WTC11 (cell line): Measurements from ENCODE around the gene PPP2R5A.

Source experiments
- ATF1 ChIP-seq: sonication (generic); formaldehyde crosslinking; IDR thresholded peaks from 2 replicates; pipeline ENCODE4 v1.8.1; 2023; ENCODE audit warnings: mild to moderate bottlenecking, moderate library complexity, missing genetic modification reagents
- CTCF ChIP-seq: fragments of 200-600 bp; IDR thresholded peaks from 2 replicates; pipeline ENCODE4 v1.8.0; 2022; ENCODE audit warnings: antibody characterized with exemption
- FOXP4 ChIP-seq: sonication (generic); formaldehyde crosslinking; IDR thresholded peaks from 2 replicates; pipeline ENCODE4 v1.8.0; 2022; ENCODE audit warnings: mild to moderate bottlenecking, missing genetic modification reagents
- GRHL2 ChIP-seq: fragments of 250-450 bp; sonication (Bioruptor Pico); IDR thresholded peaks from 2 replicates; pipeline ENCODE4 v1.8.0; 2022; ENCODE audit warnings: mild to moderate bottlenecking, moderate library complexity; ENCODE audit not compliant: insufficient replicate concordance, severe bottlenecking
- MAX ChIP-seq: sonication (generic); formaldehyde crosslinking; IDR thresholded peaks from 2 replicates; pipeline ENCODE4 v1.8.0; 2022; ENCODE audit warnings: mild to moderate bottlenecking, missing genetic modification reagents
- MXD4 ChIP-seq: fragments of 250-450 bp; sonication (Bioruptor Pico); IDR thresholded peaks from 2 replicates; pipeline ENCODE4 v1.8.0; 2021; ENCODE audit warnings: mild to moderate bottlenecking, moderate library complexity, borderline replicate concordance

GRCh38 chr1:212301580-212301979 lies 16.4 kb downstream of the PPP2R5A start:
- TF ChIP-seq GRHL2 (CRISPR knock-in tag) (no peak), ATF1 (CRISPR knock-in tag) (no peak), CTCF (no peak), MAX (CRISPR knock-in tag) (no peak), MXD4 (CRISPR knock-in tag) (no peak), FOXP4 (CRISPR knock-in tag) (no peak)
